A673 (cell line): ENCODE measurements around the gene MYH4. TPM values are rescaled to one million over a fixed set of nuclear protein-coding genes. Genes with fewer than 3 reads are reported as not detected.

Experiments
- BruUV-seq: library from RNA; stranded (reverse); fragments of 400-500 nt; replicated peaks from 2 replicates; lab custom pipeline; 2021; lab: Mats Ljungman, UMichigan
- CTCF ChIA-PET: fragments of 300-600 bp; sonication (Branson Sonifier 250); formaldehyde crosslinking; loops from one replicate; lab custom pipeline; 2022; ENCODE audit warnings: antibody characterized with exemption; lab: Charles Lee
- POLR2A ChIA-PET: fragments of 300-600 bp; sonication (Branson Sonifier 250); formaldehyde crosslinking; loops from one replicate; lab custom pipeline; 2022; ENCODE audit warnings: antibody characterized with exemption; ENCODE audit not compliant: low non-redundant PET; lab: Charles Lee
- DNase-seq: peaks from one replicate; pipeline ENCODE4 v3.0.0-alpha.2; 2015; ENCODE audit warnings: low spot score
- H3K27ac ChIP-seq: fragments of 200-600 bp; sonication (generic); 2 replicates; pipeline ENCODE4 v1.5.1; 2016; ENCODE audit warnings: mixed run types, low read depth, mild to moderate bottlenecking, mixed read lengths, antibody characterized with exemption, low read length; ENCODE audit not compliant: poor library complexity, severe bottlenecking
- H3K27me3 ChIP-seq: fragments of 200-600 bp; sonication (generic); replicated peaks from 2 replicates; pipeline ENCODE4 v1.6.1; 2017; ENCODE audit warnings: mixed run types, low read depth, mild to moderate bottlenecking, mixed read lengths, antibody characterized with exemption, low read length; ENCODE audit not compliant: insufficient read depth, poor library complexity
- H3K36me3 ChIP-seq: fragments of 200-600 bp; sonication (generic); 2 replicates; pipeline ENCODE4 v1.6.1; 2016; ENCODE audit warnings: mixed run types, mild to moderate bottlenecking, mixed read lengths, antibody characterized with exemption, low read length; ENCODE audit not compliant: insufficient read depth, poor library complexity, severe bottlenecking
- H3K4me1 ChIP-seq: fragments of 200-600 bp; sonication (generic); 2 replicates; pipeline ENCODE4 v1.6.1; 2017; ENCODE audit warnings: mixed run types, mild to moderate bottlenecking, mixed read lengths, antibody characterized with exemption, low read length; ENCODE audit not compliant: insufficient read depth, poor library complexity, severe bottlenecking
- H3K4me3 ChIP-seq: fragments of 200-600 bp; sonication (generic); 2 replicates; pipeline ENCODE4 v1.5.1; 2016; ENCODE audit warnings: low read depth, mixed run types, mild to moderate bottlenecking, mixed read lengths, low read length; ENCODE audit not compliant: poor library complexity, severe bottlenecking
- H3K9me3 ChIP-seq: fragments of 200-600 bp; sonication (generic); 2 replicates; pipeline ENCODE4 v1.6.1; 2016; ENCODE audit warnings: mixed run types, low read depth, mild to moderate bottlenecking, mixed read lengths, antibody characterized with exemption, low read length; ENCODE audit not compliant: poor library complexity, severe bottlenecking
- CTCF ChIP-seq: fragments of 300-800, 200-600 bp; sonication (generic); conservative IDR thresholded peaks from 2 replicates; pipeline ENCODE4 v1.5.1; 2017; ENCODE audit warnings: low read depth, mild to moderate bottlenecking, antibody characterized with exemption, low read length, moderate library complexity, mixed read lengths
- EZH2 ChIP-seq: fragments of 200-600 bp; sonication (generic); IDR thresholded peaks from 2 replicates; pipeline ENCODE4 v1.6.1; 2017; ENCODE audit warnings: borderline replicate concordance, low read depth, mild to moderate bottlenecking, mixed read lengths, antibody characterized with exemption, low read length; ENCODE audit not compliant: poor library complexity, severe bottlenecking
- intact Hi-C: fragments of 100-400 bp; cut with micrococcal nuclease; formaldehyde crosslinking; loops from one replicate; pipeline ENCODE4 v1.10.0; 2022; ENCODE audit not compliant: unreplicated experiment
- total RNA-seq: library from RNA; stranded (reverse); gene quantifications from 2 replicates; pipeline ENCODE4 v1.2.3, GENCODE V29; 2021

The MYH4 gene
- total RNA-seq, 1 experiment from 2014 or later = 0.15 TPM

- no peaks in the 10 kb centered on the region for H3K27me3 ChIP-seq
- DNase-seq = no peak
- CTCF ChIA-PET = no interaction called here
- no peaks in the 10 kb centered on the region for H3K4me1 ChIP-seq
- BruUV-seq = no TSS peak
- H3K36me3 ChIP-seq = no peaks in the 10 kb centered on the region
- H3K4me3 ChIP-seq = no peak overlapping the region
- POLR2A ChIA-PET = no interaction called here
- intact Hi-C loops = no loop called here
- peak; percentile 38 for TF ChIP-seq CTCF
- no peak for TF ChIP-seq EZH2
- no peak overlapping the region for H3K27ac ChIP-seq
- H3K9me3 ChIP-seq = no peaks in the 10 kb centered on the region
Observed at GRCh38 chr17:10398352-10398751, 71.0 kb downstream of the MYH4 start.

DNA sequence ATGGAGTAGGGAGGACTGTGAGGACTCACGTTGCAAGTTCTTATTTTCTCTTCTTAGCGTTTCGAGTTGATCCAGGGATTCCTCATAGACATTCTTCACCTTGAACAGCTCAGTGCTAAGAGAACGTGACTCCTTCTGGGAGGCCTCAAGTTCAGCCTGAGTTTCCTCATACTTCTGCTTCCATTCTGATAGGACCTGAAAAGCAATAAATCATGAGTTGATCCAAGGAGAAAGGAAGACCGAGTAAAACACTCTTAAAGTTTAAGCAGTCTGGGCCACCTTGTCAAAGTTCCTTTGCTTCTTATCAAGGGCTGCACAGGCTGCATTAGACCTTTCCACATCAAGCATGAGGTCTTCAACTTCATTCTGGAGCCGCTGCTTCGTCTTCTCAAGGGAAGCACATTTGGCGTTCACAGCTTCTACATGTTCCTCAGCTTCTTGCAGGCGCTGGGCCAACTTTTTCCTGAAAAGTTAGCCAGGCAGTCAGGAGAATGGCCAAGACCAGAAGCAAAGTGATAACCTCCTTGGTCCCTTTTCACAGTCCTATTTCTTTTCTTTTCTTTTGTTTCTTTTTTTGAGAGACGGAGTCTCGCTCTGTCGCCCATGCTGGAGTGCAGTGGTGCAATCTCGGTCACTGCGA lies 72.7 kb downstream of the MYH4 start:
- no peak for DNase-seq
- Histone ChIP-seq H3K27me3 (no peaks in the 10 kb centered on the region), H3K27ac (no peak overlapping the region), H3K4me3 (no peak overlapping the region), H3K9me3 (no peaks in the 10 kb centered on the region), H3K4me1 (no peaks in the 10 kb centered on the region), H3K36me3 (no peaks in the 10 kb centered on the region)
- TF ChIP-seq CTCF = no peak
- TF ChIP-seq EZH2 = no peak
- intact Hi-C loops = no loop called here
- BruUV-seq = no TSS peak
- ChIA-PET CTCF (no interaction called here), POLR2A (no interaction called here)

DNA sequence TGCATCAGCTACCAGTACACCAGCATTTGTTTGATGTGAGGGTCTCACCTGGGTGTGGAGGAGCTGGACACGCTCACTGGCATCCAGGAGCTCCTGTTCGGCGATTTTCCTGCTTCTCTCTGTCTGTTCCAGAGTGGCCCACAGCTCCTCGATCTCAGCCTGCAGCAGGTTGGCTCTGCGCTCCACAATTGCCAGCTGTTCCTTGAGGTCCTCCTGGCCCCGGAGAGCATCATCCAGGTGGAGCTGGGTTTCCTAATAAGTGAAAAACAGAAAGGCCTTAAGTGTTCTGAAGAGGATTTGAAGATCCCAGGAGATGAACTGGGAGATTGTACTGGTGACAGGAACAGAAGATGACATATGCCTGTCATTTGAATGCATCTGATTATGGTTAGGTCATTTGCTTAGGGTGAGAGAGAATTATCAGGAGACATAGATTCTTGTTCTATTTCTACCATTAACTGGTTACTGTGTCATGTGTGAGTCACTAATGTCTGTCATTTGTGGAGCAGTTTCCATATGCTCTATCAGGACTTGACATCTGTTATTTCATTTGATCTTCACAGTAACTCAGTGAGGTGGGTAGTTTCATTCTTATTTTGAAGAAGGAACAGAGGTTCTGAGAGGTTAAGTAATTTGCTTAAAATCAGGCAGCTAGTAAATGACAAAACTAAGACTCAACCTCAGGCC lies 75.0 kb downstream of the MYH4 start:
- Histone ChIP-seq H3K27me3 (no peaks in the 10 kb centered on the region), H3K4me1 (no peaks in the 10 kb centered on the region), H3K27ac (no peak overlapping the region), H3K36me3 (no peaks in the 10 kb centered on the region), H3K9me3 (no peaks in the 10 kb centered on the region), H3K4me3 (no peak overlapping the region)
- TF ChIP-seq CTCF = no peak
- TF ChIP-seq EZH2 = no peak
- intact Hi-C loops = no loop called here
- no peak for DNase-seq
- ChIA-PET POLR2A (no interaction called here), CTCF (no interaction called here)
- BruUV-seq = no TSS peak

Other genes with a start within 250 kb of the MYH4 start
- not detected in 2 replicates for gene MYH13, start 96.6 kb downstream of the MYH4 start, total RNA-seq
- gene MYH8, start 47.6 kb downstream of the MYH4 start, total RNA-seq = 0.11 TPM in 1 of 2 replicates, not detected in the other
- 0.39 and 0.46 TPM in 2 replicates for gene MYH1, start 49.0 kb upstream of the MYH4 start, total RNA-seq
- gene MYH2, start 80.1 kb upstream of the MYH4 start, total RNA-seq = 0.54 and 1.9 TPM in 2 replicates
- gene MYH3, start 187.8 kb upstream of the MYH4 start, total RNA-seq = 2.1 and 3.2 TPM in 2 replicates
- 42.2 and 43.2 TPM in 2 replicates for gene SCO1, start 228.0 kb upstream of the MYH4 start, total RNA-seq
- gene ADPRM, start 228.0 kb upstream of the MYH4 start, total RNA-seq = 8.4 and 9.2 TPM in 2 replicates